Testis (tissue), 2 donors: ENCODE measurements around the gene ACSM2B.

Experiments used
- POLR2A ChIP-seq: fragments of 450-650 bp; IDR thresholded peaks from one replicate; pipeline ENCODE4 v1.6.1; 2017; ENCODE audit warnings: antibody characterized with exemption, mild to moderate bottlenecking, moderate library complexity
- TF ChIP-seq, protein P1 (sequence below), 3 experiments: fragments of 450-650 bp in 2 of 3; fragments of 200-600 bp in 1 of 3; sonication (generic) in 1 of 3; IDR thresholded peaks; one replicate each; pipeline ENCODE4 v1.5.1; 2016 to 2019; ENCODE audit warnings: antibody characterized with exemption in 3 of 3, mild to moderate bottlenecking in 2 of 3, moderate library complexity in 1 of 3

GRCh38 chr16:20566864-20567263 is 9.3 kb downstream of the ACSM2B start:
- TF ChIP-seq, protein P1, sequence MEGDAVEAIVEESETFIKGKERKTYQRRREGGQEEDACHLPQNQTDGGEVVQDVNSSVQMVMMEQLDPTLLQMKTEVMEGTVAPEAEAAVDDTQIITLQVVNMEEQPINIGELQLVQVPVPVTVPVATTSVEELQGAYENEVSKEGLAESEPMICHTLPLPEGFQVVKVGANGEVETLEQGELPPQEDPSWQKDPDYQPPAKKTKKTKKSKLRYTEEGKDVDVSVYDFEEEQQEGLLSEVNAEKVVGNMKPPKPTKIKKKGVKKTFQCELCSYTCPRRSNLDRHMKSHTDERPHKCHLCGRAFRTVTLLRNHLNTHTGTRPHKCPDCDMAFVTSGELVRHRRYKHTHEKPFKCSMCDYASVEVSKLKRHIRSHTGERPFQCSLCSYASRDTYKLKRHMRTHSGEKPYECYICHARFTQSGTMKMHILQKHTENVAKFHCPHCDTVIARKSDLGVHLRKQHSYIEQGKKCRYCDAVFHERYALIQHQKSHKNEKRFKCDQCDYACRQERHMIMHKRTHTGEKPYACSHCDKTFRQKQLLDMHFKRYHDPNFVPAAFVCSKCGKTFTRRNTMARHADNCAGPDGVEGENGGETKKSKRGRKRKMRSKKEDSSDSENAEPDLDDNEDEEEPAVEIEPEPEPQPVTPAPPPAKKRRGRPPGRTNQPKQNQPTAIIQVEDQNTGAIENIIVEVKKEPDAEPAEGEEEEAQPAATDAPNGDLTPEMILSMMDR (IDR thresholded peaks at IDR 0.05): no peak
- TF ChIP-seq POLR2A: no peak
